OCI-LY3 (cell line): ENCODE measurements around the gene RSPH1.

Experiments
- EZH2phosphoT487 ChIP-seq: fragments of 200-600 bp; shearing (Covaris generic); IDR thresholded peaks from 2 replicates; pipeline ENCODE4 v1.6.1; 2018; ENCODE audit warnings: antibody characterized with exemption, mixed run types, low read depth
- TF ChIP-seq, protein P1 (sequence below): fragments of 200-600, 300-600 bp; sonication (generic); IDR thresholded peaks from 2 replicates; pipeline ENCODE4 v1.5.1; 2014; ENCODE audit warnings: antibody characterized with exemption, low read length, low read depth

GRCh38 chr21:42545745-42546144 is 49.7 kb upstream of the RSPH1 start:
- TF ChIP-seq, protein P1, sequence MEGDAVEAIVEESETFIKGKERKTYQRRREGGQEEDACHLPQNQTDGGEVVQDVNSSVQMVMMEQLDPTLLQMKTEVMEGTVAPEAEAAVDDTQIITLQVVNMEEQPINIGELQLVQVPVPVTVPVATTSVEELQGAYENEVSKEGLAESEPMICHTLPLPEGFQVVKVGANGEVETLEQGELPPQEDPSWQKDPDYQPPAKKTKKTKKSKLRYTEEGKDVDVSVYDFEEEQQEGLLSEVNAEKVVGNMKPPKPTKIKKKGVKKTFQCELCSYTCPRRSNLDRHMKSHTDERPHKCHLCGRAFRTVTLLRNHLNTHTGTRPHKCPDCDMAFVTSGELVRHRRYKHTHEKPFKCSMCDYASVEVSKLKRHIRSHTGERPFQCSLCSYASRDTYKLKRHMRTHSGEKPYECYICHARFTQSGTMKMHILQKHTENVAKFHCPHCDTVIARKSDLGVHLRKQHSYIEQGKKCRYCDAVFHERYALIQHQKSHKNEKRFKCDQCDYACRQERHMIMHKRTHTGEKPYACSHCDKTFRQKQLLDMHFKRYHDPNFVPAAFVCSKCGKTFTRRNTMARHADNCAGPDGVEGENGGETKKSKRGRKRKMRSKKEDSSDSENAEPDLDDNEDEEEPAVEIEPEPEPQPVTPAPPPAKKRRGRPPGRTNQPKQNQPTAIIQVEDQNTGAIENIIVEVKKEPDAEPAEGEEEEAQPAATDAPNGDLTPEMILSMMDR, result no peak
- no peak for TF ChIP-seq EZH2phosphoT487
